GM12872 (cell line): ENCODE results near the gene VPS4B.

Experiments used
- TF ChIP-seq, protein P1 (sequence below): IDR thresholded peaks from 3 replicates; pipeline ENCODE4 v1.5.1; 2011; ENCODE audit warnings: low read depth, mild to moderate bottlenecking, low read length, moderate library complexity; ENCODE audit not compliant: insufficient read depth

The VPS4B gene

GRCh38 chr18:63422087-63422863, at the start of gene VPS4B:
Gene VPS4B (minus strand): TSS chr18:63422476. CDS start chr18:63422259, 217 bp downstream.
- TF ChIP-seq, protein P1, sequence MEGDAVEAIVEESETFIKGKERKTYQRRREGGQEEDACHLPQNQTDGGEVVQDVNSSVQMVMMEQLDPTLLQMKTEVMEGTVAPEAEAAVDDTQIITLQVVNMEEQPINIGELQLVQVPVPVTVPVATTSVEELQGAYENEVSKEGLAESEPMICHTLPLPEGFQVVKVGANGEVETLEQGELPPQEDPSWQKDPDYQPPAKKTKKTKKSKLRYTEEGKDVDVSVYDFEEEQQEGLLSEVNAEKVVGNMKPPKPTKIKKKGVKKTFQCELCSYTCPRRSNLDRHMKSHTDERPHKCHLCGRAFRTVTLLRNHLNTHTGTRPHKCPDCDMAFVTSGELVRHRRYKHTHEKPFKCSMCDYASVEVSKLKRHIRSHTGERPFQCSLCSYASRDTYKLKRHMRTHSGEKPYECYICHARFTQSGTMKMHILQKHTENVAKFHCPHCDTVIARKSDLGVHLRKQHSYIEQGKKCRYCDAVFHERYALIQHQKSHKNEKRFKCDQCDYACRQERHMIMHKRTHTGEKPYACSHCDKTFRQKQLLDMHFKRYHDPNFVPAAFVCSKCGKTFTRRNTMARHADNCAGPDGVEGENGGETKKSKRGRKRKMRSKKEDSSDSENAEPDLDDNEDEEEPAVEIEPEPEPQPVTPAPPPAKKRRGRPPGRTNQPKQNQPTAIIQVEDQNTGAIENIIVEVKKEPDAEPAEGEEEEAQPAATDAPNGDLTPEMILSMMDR: no peak

DNA sequence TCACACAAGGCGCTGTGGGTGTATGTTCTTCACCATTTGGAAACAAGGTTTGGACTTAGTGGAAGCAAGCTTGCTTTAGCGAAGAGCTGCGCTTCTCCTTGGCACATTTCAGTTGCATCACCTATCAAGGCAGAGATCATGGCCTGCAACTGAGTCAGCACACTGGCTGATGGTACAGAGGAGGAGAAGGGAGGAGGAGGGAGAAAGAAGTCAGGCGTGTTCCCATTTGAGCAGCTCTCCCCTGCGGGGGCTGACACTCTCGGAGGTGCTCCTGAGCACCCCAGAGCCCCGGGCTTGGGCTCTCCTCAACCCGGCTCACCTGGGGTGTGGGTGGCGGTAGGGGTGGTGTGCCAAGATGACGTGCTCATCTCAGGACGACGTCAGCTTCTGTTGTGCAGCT, 48.5 kb upstream of the VPS4B start:
- TF ChIP-seq, protein P1: no peak

GRCh38 chr18:63468575-63468974, 46.3 kb upstream of the VPS4B start:
- TF ChIP-seq, protein P1: no peak

GRCh38 chr18:63467699-63468098, 45.4 kb upstream of the VPS4B start:
- TF ChIP-seq, protein P1: no peak

DNA sequence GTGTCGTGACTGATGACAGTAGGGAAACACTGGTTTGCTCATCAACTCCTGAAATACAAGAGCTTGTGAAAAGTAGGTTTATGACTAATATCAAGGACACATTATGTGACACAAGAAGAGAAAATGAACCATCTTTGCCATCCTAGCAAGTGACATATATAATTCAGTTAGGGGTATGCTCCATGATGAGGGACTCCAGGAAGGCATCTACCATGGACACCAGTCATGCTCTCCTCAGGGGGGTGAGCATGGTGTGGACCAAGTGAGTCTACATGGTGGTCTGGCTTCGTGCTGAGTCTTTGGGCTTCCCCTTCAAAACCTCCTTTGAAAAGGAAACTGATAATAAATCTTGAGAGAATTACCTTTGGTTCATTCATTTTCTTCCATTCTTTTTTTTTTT, 42.8 kb upstream of the VPS4B start:
- TF ChIP-seq, protein P1: no peak

DNA sequence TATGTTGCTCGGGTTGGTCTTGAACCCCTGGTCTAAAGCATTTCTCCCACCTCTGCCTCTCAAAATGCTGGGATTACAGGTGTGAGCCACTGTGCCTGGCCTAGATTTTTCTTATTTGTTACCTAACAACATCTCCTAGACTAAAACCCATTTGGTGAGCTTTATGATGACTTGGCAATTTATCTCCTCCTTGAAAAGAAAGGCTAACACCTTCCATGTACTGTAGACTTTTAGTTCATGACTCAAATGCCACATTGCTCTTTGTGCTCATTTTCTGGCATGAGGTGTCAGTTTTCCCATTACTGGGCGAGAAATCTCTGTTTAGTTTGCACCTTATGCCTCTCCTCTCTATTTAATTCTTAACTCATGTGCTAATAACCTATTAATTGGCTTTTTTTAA, 42.2 kb upstream of the VPS4B start:
- TF ChIP-seq, protein P1: no peak

DNA sequence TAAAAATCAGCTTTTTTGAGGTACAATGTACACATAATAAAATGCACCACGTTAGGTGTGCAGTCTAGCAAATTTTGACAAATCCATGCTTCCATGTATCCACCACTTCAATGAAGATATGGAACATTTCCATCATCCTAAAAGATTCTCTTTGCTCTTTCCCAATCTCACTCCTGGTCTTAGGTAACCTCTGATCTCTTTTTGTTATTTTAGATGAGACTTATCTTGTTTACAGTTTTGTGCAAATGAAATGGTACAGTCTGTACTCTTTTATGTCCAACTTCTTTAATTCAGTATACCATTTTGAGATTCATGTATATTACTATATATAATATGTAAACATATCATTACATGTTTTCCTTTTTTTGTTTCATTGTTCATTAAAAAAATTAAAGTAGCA, 38.1 kb upstream of the VPS4B start:
- TF ChIP-seq, protein P1: no peak
